Colonic mucosa (tissue), 4 donors: ENCODE measurements around the gene ARID5A. TPM values are rescaled to one million over a fixed set of nuclear protein-coding genes. Genes with fewer than 3 reads are reported as not detected.

ENCODE experiments used
- DNase-seq: peaks from one replicate; pipeline ENCODE4 v3.0.0-alpha.2; 2020
- H3K27ac ChIP-seq: fragments of 200-600 bp; one replicate; pipeline ENCODE4 v1.8.0; 2021
- H3K27me3 ChIP-seq: fragments of 200-600 bp; one replicate; pipeline ENCODE4 v1.8.0; 2021
- H3K36me3 ChIP-seq: fragments of 200-600 bp; one replicate; pipeline ENCODE4 v1.8.0; 2021
- H3K4me1 ChIP-seq: fragments of 200-600 bp; one replicate; pipeline ENCODE4 v1.8.0; 2021; ENCODE audit warnings: mild to moderate bottlenecking
- H3K4me3 ChIP-seq: fragments of 200-600 bp; one replicate; pipeline ENCODE4 v1.8.0; 2021
- H3K9ac ChIP-seq, 2 donors: one replicate each; pipeline ENCODE4 v1.7.0; 2013; ENCODE audit warnings: control low read depth in 2 of 2, low read depth in 2 of 2, low read length in 2 of 2
- H3K9me3 ChIP-seq: fragments of 200-600 bp; one replicate; pipeline ENCODE4 v1.8.0; 2021
- CTCF ChIP-seq: fragments of 200-600 bp; IDR thresholded peaks from one replicate; pipeline ENCODE4 v1.8.0; 2022; ENCODE audit warnings: antibody characterized with exemption, mild to moderate bottlenecking
- intact Hi-C: fragments of 100-400 bp; cut with DNase I; formaldehyde crosslinking; loops from one replicate; pipeline ENCODE4 v1.14.1; 2022
- total RNA-seq, 2 donors: library from RNA; stranded (reverse); fragmentation: NEBNext Ultra II Directional in 1 of 2; extraction: Animal tissue kit (Norgen Biotek cat#: 25700) in 1 of 2; gene quantifications; one replicate each; pipeline ENCODE4 v1.2.1, GENCODE V29; 2021
- donor health status: healthy.
- donor health status: DM: no; HTN: no; CAD: no.
- donor health status: DM: no; HTN: no; CAD: no.

ARID5A gene
- total RNA-seq, 2 donors from 2014 or later, result 6.9 to 16.4 TPM

GRCh38 chr2:96577501-96577900 lies 40.9 kb downstream of the ARID5A start:
- no peak overlapping the region for H3K9ac ChIP-seq
- no peaks in the 10 kb centered on the region for H3K27me3 ChIP-seq
- no peak overlapping the region for H3K4me3 ChIP-seq
- no peaks in the 10 kb centered on the region for H3K36me3 ChIP-seq
- intact Hi-C loops, result no loop called here
- no peak overlapping the region for H3K27ac ChIP-seq
- no peak for DNase-seq
- H3K9me3 ChIP-seq, result no peaks in the 10 kb centered on the region
- H3K4me1 ChIP-seq, result no peaks in the 10 kb centered on the region
- no peak for TF ChIP-seq CTCF

GRCh38 chr2:96578731-96579130 lies 42.2 kb downstream of the ARID5A start:
- no peaks in the 10 kb centered on the region for H3K36me3 ChIP-seq
- H3K9me3 ChIP-seq, result no peaks in the 10 kb centered on the region
- intact Hi-C loops, result no loop called here
- no peak for DNase-seq
- no peak overlapping the region for H3K4me3 ChIP-seq
- H3K9ac ChIP-seq, result no peak overlapping the region
- H3K27me3 ChIP-seq, result no peaks in the 10 kb centered on the region
- TF ChIP-seq CTCF, result no peak
- no peaks in the 10 kb centered on the region for H3K4me1 ChIP-seq
- H3K27ac ChIP-seq, result no peak overlapping the region

- Histone ChIP-seq H3K4me3 (no peak overlapping the region), H3K27ac (no peak overlapping the region), H3K36me3 (no peaks in the 10 kb centered on the region), H3K9ac (no peak overlapping the region), H3K27me3 (no peaks in the 10 kb centered on the region), H3K4me1 (no peaks in the 10 kb centered on the region), H3K9me3 (no peaks in the 10 kb centered on the region)
- TF ChIP-seq CTCF, result no peak
- DNase-seq, result no peak
- intact Hi-C loops, result no loop called here
Observed at GRCh38 chr2:96579422-96579821, 42.9 kb downstream of the ARID5A start.

- Histone ChIP-seq H3K4me3 (no peak overlapping the region), H3K27me3 (no peaks in the 10 kb centered on the region), H3K4me1 (no peaks in the 10 kb centered on the region), H3K9me3 (no peaks in the 10 kb centered on the region), H3K36me3 (no peaks in the 10 kb centered on the region), H3K9ac (no peak overlapping the region), H3K27ac (no peak overlapping the region)
- no peak for DNase-seq
- intact Hi-C loops, result no loop called here
- no peak for TF ChIP-seq CTCF
Observed at GRCh38 chr2:96580771-96581170, 44.2 kb downstream of the ARID5A start.

- Histone ChIP-seq H3K27ac (no peak overlapping the region), H3K4me3 (no peak overlapping the region), H3K9ac (no peak overlapping the region), H3K4me1 (no peaks in the 10 kb centered on the region), H3K36me3 (no peaks in the 10 kb centered on the region), H3K27me3 (no peaks in the 10 kb centered on the region), H3K9me3 (no peaks in the 10 kb centered on the region)
- no peak for DNase-seq
- no peak for TF ChIP-seq CTCF
- intact Hi-C loops, result no loop called here
Observed at GRCh38 chr2:96584017-96584416, 47.5 kb downstream of the ARID5A start.

GRCh38 chr2:96587843-96588242 lies 51.3 kb downstream of the ARID5A start:
- H3K36me3 ChIP-seq, result no peaks in the 10 kb centered on the region
- H3K4me1 ChIP-seq, result no peaks in the 10 kb centered on the region
- H3K27ac ChIP-seq, result no peak overlapping the region
- no peaks in the 10 kb centered on the region for H3K9me3 ChIP-seq
- no peak for DNase-seq
- H3K27me3 ChIP-seq, result no peaks in the 10 kb centered on the region
- intact Hi-C loops, result no loop called here
- no peak overlapping the region for H3K9ac ChIP-seq
- no peak overlapping the region for H3K4me3 ChIP-seq
- no peak for TF ChIP-seq CTCF
